ENCODE data around the gene MAPKAP1.

DNA sequence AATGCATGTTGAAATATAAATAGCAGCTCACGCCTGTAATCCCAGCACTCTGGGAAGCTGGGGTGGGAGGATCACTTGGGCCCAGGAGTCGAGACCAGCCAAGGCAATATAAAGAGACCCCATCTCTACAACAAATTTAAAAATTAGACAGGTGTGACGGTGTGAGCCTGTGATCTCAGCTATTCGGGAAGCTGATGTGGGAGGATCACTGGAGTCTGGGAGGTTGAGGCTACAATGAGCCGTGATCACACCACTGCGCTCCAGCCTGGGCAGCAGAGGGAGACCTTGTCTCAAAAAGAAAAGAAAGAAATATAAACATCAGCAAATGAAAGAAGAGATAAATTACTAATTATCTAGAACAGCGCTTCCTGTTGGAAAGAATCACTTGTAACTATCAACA, 105.0 kb downstream of the MAPKAP1 start:
- TF ChIP-seq, protein P1, sequence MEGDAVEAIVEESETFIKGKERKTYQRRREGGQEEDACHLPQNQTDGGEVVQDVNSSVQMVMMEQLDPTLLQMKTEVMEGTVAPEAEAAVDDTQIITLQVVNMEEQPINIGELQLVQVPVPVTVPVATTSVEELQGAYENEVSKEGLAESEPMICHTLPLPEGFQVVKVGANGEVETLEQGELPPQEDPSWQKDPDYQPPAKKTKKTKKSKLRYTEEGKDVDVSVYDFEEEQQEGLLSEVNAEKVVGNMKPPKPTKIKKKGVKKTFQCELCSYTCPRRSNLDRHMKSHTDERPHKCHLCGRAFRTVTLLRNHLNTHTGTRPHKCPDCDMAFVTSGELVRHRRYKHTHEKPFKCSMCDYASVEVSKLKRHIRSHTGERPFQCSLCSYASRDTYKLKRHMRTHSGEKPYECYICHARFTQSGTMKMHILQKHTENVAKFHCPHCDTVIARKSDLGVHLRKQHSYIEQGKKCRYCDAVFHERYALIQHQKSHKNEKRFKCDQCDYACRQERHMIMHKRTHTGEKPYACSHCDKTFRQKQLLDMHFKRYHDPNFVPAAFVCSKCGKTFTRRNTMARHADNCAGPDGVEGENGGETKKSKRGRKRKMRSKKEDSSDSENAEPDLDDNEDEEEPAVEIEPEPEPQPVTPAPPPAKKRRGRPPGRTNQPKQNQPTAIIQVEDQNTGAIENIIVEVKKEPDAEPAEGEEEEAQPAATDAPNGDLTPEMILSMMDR (IDR thresholded peaks at IDR 0.05) = no peak
- TF ChIP-seq POLR2A (IDR thresholded peaks at IDR 0.05) = no peak
